ENCODE data around the gene SPC24.

SPC24 gene

DNA sequence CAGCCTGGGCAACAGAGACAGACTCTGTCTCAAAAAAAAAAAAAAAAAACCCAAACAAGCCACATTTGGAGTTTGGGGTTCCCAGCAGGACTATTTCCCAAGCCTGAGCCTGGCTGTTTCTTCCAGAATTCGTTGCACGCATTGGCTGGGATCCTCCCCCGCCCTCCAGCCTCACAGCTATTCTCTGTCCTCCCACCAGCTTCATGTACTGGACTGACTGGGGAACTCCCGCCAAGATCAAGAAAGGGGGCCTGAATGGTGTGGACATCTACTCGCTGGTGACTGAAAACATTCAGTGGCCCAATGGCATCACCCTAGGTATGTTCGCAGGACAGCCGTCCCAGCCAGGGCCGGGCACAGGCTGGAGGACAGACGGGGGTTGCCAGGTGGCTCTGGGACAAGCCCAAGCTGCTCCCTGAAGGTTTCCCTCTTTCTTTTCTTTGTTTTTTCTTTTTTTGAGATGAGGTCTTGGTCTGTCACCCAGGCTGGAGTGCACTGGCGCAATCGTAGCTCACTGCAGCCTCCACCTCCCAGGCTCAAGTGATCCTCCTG, 39.6 kb downstream of the SPC24 start (continued):
- TF ChIP-seq, protein P1, sequence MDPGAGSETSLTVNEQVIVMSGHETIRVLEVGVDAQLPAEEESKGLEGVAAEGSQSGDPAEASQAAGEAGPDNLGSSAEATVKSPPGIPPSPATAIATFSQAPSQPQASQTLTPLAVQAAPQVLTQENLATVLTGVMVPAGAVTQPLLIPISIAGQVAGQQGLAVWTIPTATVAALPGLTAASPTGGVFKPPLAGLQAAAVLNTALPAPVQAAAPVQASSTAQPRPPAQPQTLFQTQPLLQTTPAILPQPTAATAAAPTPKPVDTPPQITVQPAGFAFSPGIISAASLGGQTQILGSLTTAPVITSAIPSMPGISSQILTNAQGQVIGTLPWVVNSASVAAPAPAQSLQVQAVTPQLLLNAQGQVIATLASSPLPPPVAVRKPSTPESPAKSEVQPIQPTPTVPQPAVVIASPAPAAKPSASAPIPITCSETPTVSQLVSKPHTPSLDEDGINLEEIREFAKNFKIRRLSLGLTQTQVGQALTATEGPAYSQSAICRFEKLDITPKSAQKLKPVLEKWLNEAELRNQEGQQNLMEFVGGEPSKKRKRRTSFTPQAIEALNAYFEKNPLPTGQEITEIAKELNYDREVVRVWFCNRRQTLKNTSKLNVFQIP (CRISPR knock-in tag; IDR thresholded peaks at IDR 0.05; ENCODE audit: borderline replicate concordance, low read depth), result no peak
- no peak for TF ChIP-seq CSDC2 (CRISPR knock-in tag; IDR thresholded peaks at IDR 0.05)
- no peak for TF ChIP-seq ZNF565 (CRISPR knock-in tag; conservative IDR thresholded peaks at IDR 0.05; ENCODE audit: low read depth)
- no peak for TF ChIP-seq RARB (CRISPR knock-in tag; IDR thresholded peaks at IDR 0.05)

DNA sequence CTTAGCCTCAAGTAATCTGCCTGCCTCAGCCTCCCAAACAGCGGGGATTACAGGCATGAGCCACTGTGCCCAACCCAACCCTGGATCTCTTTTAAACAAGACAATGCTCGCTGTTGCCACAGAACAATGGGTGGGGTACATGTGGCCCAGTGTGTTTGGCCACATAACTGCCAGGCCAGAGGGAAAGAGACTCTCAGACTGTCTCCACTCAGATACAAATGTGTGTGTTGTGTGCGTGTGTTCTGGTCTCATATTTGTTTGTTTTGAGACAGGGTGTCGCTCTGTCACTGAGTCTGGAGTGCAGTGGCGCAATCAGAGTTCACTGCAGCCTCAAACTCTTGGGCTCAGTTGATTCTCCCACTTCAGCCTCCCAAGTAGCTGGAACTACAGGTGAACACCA, 40.5 kb downstream of the SPC24 start:
- TF ChIP-seq ZNF565 (CRISPR knock-in tag; conservative IDR thresholded peaks at IDR 0.05; ENCODE audit: low read depth) (no peak), GLIS3 (CRISPR knock-in tag; IDR thresholded peaks at IDR 0.05) (no peak), ZC3H10 (CRISPR knock-in tag; IDR thresholded peaks at IDR 0.05) (no peak), TOX (CRISPR knock-in tag; IDR thresholded peaks at IDR 0.05; ENCODE audit: borderline replicate concordance) (no peak), PPARA (CRISPR knock-in tag; IDR thresholded peaks at IDR 0.05; ENCODE audit: borderline replicate concordance) (no peak), ARNTL (CRISPR knock-in tag; IDR thresholded peaks at IDR 0.05; ENCODE audit: borderline replicate concordance, low read depth) (no peak)
- TF ChIP-seq, protein P2, sequence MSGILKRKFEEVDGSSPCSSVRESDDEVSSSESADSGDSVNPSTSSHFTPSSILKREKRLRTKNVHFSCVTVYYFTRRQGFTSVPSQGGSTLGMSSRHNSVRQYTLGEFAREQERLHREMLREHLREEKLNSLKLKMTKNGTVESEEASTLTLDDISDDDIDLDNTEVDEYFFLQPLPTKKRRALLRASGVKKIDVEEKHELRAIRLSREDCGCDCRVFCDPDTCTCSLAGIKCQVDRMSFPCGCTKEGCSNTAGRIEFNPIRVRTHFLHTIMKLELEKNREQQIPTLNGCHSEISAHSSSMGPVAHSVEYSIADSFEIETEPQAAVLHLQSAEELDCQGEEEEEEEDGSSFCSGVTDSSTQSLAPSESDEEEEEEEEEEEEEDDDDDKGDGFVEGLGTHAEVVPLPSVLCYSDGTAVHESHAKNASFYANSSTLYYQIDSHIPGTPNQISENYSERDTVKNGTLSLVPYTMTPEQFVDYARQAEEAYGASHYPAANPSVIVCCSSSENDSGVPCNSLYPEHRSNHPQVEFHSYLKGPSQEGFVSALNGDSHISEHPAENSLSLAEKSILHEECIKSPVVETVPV (CRISPR knock-in tag; IDR thresholded peaks at IDR 0.05), result no peak
- TF ChIP-seq, protein P3, sequence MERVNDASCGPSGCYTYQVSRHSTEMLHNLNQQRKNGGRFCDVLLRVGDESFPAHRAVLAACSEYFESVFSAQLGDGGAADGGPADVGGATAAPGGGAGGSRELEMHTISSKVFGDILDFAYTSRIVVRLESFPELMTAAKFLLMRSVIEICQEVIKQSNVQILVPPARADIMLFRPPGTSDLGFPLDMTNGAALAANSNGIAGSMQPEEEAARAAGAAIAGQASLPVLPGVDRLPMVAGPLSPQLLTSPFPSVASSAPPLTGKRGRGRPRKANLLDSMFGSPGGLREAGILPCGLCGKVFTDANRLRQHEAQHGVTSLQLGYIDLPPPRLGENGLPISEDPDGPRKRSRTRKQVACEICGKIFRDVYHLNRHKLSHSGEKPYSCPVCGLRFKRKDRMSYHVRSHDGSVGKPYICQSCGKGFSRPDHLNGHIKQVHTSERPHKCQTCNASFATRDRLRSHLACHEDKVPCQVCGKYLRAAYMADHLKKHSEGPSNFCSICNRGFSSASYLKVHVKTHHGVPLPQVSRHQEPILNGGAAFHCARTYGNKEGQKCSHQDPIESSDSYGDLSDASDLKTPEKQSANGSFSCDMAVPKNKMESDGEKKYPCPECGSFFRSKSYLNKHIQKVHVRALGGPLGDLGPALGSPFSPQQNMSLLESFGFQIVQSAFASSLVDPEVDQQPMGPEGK (CRISPR knock-in tag; IDR thresholded peaks at IDR 0.05; ENCODE audit: borderline replicate concordance), result no peak
- no peak for ATAC-seq

DNA sequence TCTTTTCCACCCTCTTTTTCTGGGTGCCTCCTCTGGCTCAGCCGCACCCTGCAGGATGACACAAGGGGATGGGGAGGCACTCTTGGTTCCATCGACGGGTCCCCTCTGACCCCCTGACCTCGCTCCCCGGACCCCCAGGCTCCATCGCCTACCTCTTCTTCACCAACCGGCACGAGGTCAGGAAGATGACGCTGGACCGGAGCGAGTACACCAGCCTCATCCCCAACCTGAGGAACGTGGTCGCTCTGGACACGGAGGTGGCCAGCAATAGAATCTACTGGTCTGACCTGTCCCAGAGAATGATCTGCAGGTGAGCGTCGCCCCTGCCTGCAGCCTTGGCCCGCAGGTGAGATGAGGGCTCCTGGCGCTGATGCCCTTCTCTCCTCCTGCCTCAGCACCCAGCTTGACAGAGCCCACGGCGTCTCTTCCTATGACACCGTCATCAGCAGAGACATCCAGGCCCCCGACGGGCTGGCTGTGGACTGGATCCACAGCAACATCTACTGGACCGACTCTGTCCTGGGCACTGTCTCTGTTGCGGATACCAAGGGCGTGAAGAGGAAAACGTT, 42.4 kb downstream of the SPC24 start:
- ATAC-seq, result no peak
- TF ChIP-seq, protein P1 (CRISPR knock-in tag; IDR thresholded peaks at IDR 0.05; ENCODE audit: borderline replicate concordance, low read depth), result no peak
- TF ChIP-seq OSR1 (CRISPR knock-in tag; IDR thresholded peaks at IDR 0.05) (no peak), GLIS3 (CRISPR knock-in tag; IDR thresholded peaks at IDR 0.05) (no peak), RARB (CRISPR knock-in tag; IDR thresholded peaks at IDR 0.05) (no peak), ZNF565 (CRISPR knock-in tag; conservative IDR thresholded peaks at IDR 0.05; ENCODE audit: low read depth) (no peak), ZNF70 (CRISPR knock-in tag; IDR thresholded peaks at IDR 0.05) (no peak), PPARA (CRISPR knock-in tag; IDR thresholded peaks at IDR 0.05; ENCODE audit: borderline replicate concordance) (no peak)
- TF ChIP-seq, protein P4, sequence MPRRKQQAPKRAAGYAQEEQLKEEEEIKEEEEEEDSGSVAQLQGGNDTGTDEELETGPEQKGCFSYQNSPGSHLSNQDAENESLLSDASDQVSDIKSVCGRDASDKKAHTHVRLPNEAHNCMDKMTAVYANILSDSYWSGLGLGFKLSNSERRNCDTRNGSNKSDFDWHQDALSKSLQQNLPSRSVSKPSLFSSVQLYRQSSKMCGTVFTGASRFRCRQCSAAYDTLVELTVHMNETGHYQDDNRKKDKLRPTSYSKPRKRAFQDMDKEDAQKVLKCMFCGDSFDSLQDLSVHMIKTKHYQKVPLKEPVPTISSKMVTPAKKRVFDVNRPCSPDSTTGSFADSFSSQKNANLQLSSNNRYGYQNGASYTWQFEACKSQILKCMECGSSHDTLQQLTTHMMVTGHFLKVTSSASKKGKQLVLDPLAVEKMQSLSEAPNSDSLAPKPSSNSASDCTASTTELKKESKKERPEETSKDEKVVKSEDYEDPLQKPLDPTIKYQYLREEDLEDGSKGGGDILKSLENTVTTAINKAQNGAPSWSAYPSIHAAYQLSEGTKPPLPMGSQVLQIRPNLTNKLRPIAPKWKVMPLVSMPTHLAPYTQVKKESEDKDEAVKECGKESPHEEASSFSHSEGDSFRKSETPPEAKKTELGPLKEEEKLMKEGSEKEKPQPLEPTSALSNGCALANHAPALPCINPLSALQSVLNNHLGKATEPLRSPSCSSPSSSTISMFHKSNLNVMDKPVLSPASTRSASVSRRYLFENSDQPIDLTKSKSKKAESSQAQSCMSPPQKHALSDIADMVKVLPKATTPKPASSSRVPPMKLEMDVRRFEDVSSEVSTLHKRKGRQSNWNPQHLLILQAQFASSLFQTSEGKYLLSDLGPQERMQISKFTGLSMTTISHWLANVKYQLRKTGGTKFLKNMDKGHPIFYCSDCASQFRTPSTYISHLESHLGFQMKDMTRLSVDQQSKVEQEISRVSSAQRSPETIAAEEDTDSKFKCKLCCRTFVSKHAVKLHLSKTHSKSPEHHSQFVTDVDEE (CRISPR knock-in tag; IDR thresholded peaks at IDR 0.05), result no peak

DNA sequence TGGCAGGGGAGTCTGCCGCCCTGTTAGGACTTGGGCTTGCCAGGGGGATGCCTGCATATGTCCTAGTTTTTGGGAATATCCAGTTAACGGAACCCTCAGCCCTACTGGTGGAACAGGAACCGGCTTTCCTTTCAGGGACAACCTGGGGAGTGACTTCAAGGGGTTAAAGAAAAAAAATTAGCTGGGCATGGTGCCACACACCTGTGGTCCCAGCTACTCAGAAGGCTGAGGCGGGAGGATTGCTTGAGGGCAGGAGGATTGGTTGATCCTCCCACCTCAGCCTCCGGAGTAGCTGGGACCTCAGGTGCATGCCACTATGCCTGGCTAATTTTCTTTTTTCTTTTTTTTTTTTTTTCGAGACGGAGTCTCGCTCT, 43.8 kb downstream of the SPC24 start:
- no peak for ATAC-seq
- TF ChIP-seq, protein P2 (CRISPR knock-in tag; IDR thresholded peaks at IDR 0.05), result no peak
- TF ChIP-seq GLIS3 (CRISPR knock-in tag; IDR thresholded peaks at IDR 0.05) (no peak), TCF4 (CRISPR knock-in tag; IDR thresholded peaks at IDR 0.05; ENCODE audit: borderline replicate concordance) (no peak), ZFP3 (CRISPR knock-in tag; IDR thresholded peaks at IDR 0.05) (no peak), ZNF70 (CRISPR knock-in tag; IDR thresholded peaks at IDR 0.05) (no peak), ZNF8 (CRISPR knock-in tag; IDR thresholded peaks at IDR 0.05) (no peak), ISL1 (CRISPR knock-in tag; IDR thresholded peaks at IDR 0.05) (no peak), SNAI2 (CRISPR knock-in tag; IDR thresholded peaks at IDR 0.05) (no peak)
- TF ChIP-seq, protein P4 (CRISPR knock-in tag; IDR thresholded peaks at IDR 0.05), result no peak

All from SK-N-SH treated with all-trans-retinoic acid at 6 μM for 48 hours (cell line).